ENCODE measurements around the gene GRM8.

GRM8 gene

GRCh38 chr7:126411032-126411820, 841.5 kb downstream of the GRM8 start:
- no peak for DNase-seq

- DNase-seq: no peak
Observed at GRCh38 chr7:126403040-126403439, 849.7 kb downstream of the GRM8 start.

GRCh38 chr7:126401918-126402317, 850.8 kb downstream of the GRM8 start:
- no peak for DNase-seq

- DNase-seq: no peak
Observed at GRCh38 chr7:126398851-126399529, 853.8 kb downstream of the GRM8 start.

GRCh38 chr7:126398285-126398684, 854.5 kb downstream of the GRM8 start:
- no peak for DNase-seq

- no peak for DNase-seq
Observed at GRCh38 chr7:126394406-126394805, 858.3 kb downstream of the GRM8 start.

All from 8988T (cell line).